DOHH2 (cell line): ENCODE data around the gene PML.

Source experiments
- H3F3A ChIP-seq: fragments of 200-600 bp; sonication (generic), shearing (Covaris generic); 2 replicates; pipeline ENCODE4 v1.6.0; 2016; ENCODE audit warnings: antibody characterized with exemption, mild to moderate bottlenecking; ENCODE audit not compliant: control insufficient read depth, insufficient read depth
- H3K27ac ChIP-seq: fragments of 200-600 bp; sonication (generic); 2 replicates; pipeline ENCODE4 v1.5.1; 2014; ENCODE audit warnings: low read depth, mild to moderate bottlenecking, low read length, moderate library complexity
- H3K27me3 ChIP-seq: fragments of 200-600 bp; sonication (generic); 2 replicates; pipeline ENCODE4 v1.6.1; 2014; ENCODE audit warnings: mild to moderate bottlenecking, low read length, mixed read lengths; ENCODE audit not compliant: control insufficient read depth
- H3K36me3 ChIP-seq: fragments of 200-600 bp; sonication (generic); 2 replicates; pipeline ENCODE4 v1.6.1; 2014; ENCODE audit warnings: mild to moderate bottlenecking, low read length, moderate library complexity, mixed read lengths; ENCODE audit not compliant: control insufficient read depth
- H3K4me1 ChIP-seq: fragments of 200-600 bp; sonication (generic); 2 replicates; pipeline ENCODE4 v1.6.1; 2014; ENCODE audit warnings: mild to moderate bottlenecking, low read length, mixed read lengths; ENCODE audit not compliant: control insufficient read depth
- H3K4me2 ChIP-seq: fragments of 200-600 bp; sonication (generic); 2 replicates; pipeline ENCODE4 v1.6.0; 2014; ENCODE audit warnings: mild to moderate bottlenecking, low read length, moderate library complexity
- H3K4me3 ChIP-seq: fragments of 200-600 bp; sonication (generic); 2 replicates; pipeline ENCODE4 v1.5.1; 2014; ENCODE audit warnings: mild to moderate bottlenecking, low read length, mixed read lengths
- H3K79me2 ChIP-seq: fragments of 200-600 bp; sonication (generic); 2 replicates; pipeline ENCODE4 v1.6.1; 2014; ENCODE audit warnings: mild to moderate bottlenecking, low read length, mixed read lengths; ENCODE audit not compliant: control insufficient read depth
- H3K9me2 ChIP-seq: fragments of 200-600 bp; sonication (generic); replicated peaks from 2 replicates; pipeline ENCODE4 v1.6.1; 2014; ENCODE audit warnings: mild to moderate bottlenecking, low read length, mixed read lengths; ENCODE audit not compliant: control insufficient read depth
- H3K9me3 ChIP-seq: fragments of 200-600 bp; sonication (generic); 2 replicates; pipeline ENCODE4 v1.6.1; 2014; ENCODE audit warnings: antibody characterized with exemption, low read length, mixed read lengths; ENCODE audit not compliant: control insufficient read depth, insufficient read depth
- H4K20me1 ChIP-seq: fragments of 200-600 bp; sonication (generic); 2 replicates; pipeline ENCODE4 v1.6.0; 2014; ENCODE audit warnings: low read depth, mild to moderate bottlenecking, antibody characterized with exemption, low read length, moderate library complexity; ENCODE audit not compliant: control insufficient read depth, insufficient read depth
- CTCF ChIP-seq: fragments of 200-600 bp; sonication (generic); IDR thresholded peaks from one replicate; pipeline ENCODE4 v1.5.1; 2014; ENCODE audit warnings: antibody characterized with exemption, mild to moderate bottlenecking, low read depth, low read length; ENCODE audit not compliant: poor library complexity, severe bottlenecking
- EZH2phosphoT487 ChIP-seq: fragments of 200-600 bp; sonication (generic); IDR thresholded peaks from 2 replicates; pipeline ENCODE4 v1.6.1; 2017; ENCODE audit warnings: borderline replicate concordance, mild to moderate bottlenecking, antibody characterized with exemption, low read length, moderate library complexity, mixed read lengths

Gene PML

GRCh38 chr15:74011610-74012009, 17.1 kb downstream of the PML start:
- Histone ChIP-seq H3F3A (no peaks in the 10 kb centered on the region), H3K9me3 (no peaks in the 10 kb centered on the region), H4K20me1 (no peaks in the 10 kb centered on the region), H3K27ac (no peak overlapping the region), H3K79me2 (no peaks in the 10 kb centered on the region), H3K36me3 (peaks cover 1% of the 10 kb centered on the region; the same call in 1 of the 2 replicates), H3K9me2 (no peaks in the 10 kb centered on the region), H3K4me2 (no peak overlapping the region), H3K27me3 (no peaks in the 10 kb centered on the region), H3K4me3 (no peak overlapping the region), H3K4me1 (peaks cover 17% of the 10 kb centered on the region)
- TF ChIP-seq CTCF (no peak), EZH2phosphoT487 (no peak)

- no peaks in the 10 kb centered on the region for H3K36me3 ChIP-seq
- no peaks in the 10 kb centered on the region for H3K4me1 ChIP-seq
- TF ChIP-seq CTCF (no peak), EZH2phosphoT487 (no peak)
- H3K4me3 ChIP-seq, result no peak overlapping the region
- H3K79me2 ChIP-seq, result no peaks in the 10 kb centered on the region
- no peaks in the 10 kb centered on the region; the same call in 1 of the 2 replicates for H4K20me1 ChIP-seq
- no peaks in the 10 kb centered on the region for H3K9me3 ChIP-seq
- no peaks in the 10 kb centered on the region for H3F3A ChIP-seq
- no peaks in the 10 kb centered on the region for H3K27me3 ChIP-seq
- H3K27ac ChIP-seq, result no peak overlapping the region
- H3K4me2 ChIP-seq, result no peak overlapping the region
- H3K9me2 ChIP-seq, result no peaks in the 10 kb centered on the region
These were observed 18.9 kb downstream of the PML start for GRCh38 chr15:74013374-74013894.

- no peak for TF ChIP-seq EZH2phosphoT487
- TF ChIP-seq CTCF, result no peak
- Histone ChIP-seq H3K4me3 (no peak overlapping the region), H3K4me1 (no peaks in the 10 kb centered on the region)
These were observed 25.2 kb downstream of the PML start for GRCh38 chr15:74019734-74020133.

More at GRCh38 chr15:74019734-74020133, 25.2 kb downstream of the PML start:
- Histone ChIP-seq H3K27ac (no peak overlapping the region), H3K36me3 (no peaks in the 10 kb centered on the region), H3F3A (no peaks in the 10 kb centered on the region), H3K4me2 (no peak overlapping the region), H3K9me3 (no peaks in the 10 kb centered on the region), H4K20me1 (no peaks in the 10 kb centered on the region; the same call in 1 of the 2 replicates), H3K79me2 (no peaks in the 10 kb centered on the region), H3K27me3 (no peaks in the 10 kb centered on the region), H3K9me2 (no peaks in the 10 kb centered on the region)
